Muscle of leg (tissue), 11 donors: Measurements from ENCODE around the gene TNRC6A. TPM values are rescaled to one million over a fixed set of nuclear protein-coding genes. Genes with fewer than 3 reads are reported as not detected.
"Not testable (repeated sequence)": the region's sequence is repeated elsewhere in the genome, so short reads cannot be mapped to it uniquely, and the experiment has no call there.

Experiments
- DNase-seq: peaks from one replicate; pipeline ENCODE4 v3.0.0; 2013
- H3K27ac ChIP-seq: one replicate; pipeline ENCODE4 v1.5.1; 2013; ENCODE audit warnings: mild to moderate bottlenecking, low read length, control low read depth
- H3K27me3 ChIP-seq: one replicate; pipeline ENCODE4 v1.6.1; 2013; ENCODE audit warnings: low read length; ENCODE audit not compliant: control insufficient read depth, insufficient read depth
- H3K36me3 ChIP-seq: one replicate; pipeline ENCODE4 v1.6.1; 2013; ENCODE audit warnings: low read length; ENCODE audit not compliant: control insufficient read depth, insufficient read depth
- H3K4me1 ChIP-seq: one replicate; pipeline ENCODE4 v1.6.1; 2013; ENCODE audit warnings: low read length; ENCODE audit not compliant: control insufficient read depth, insufficient read depth
- H3K4me3 ChIP-seq: one replicate; pipeline ENCODE4 v1.5.1; 2013; ENCODE audit warnings: low read length, control low read depth
- H3K9me3 ChIP-seq: replicated peaks from 2 replicates; pipeline ENCODE4 v1.6.1; 2013; ENCODE audit warnings: low read depth, low read length; ENCODE audit not compliant: control insufficient read depth
- WGBS: methylation state at CpG from one replicate; pipeline ENCODE4 v1.1.5; 2013; ENCODE audit warnings: missing lambda C conversion rate; ENCODE audit not compliant: insufficient coverage; 5-methylcytosine and 5-hydroxymethylcytosine counted together
- polyA plus RNA-seq, 8 donors: library from polyadenylated mRNA; unstranded; fragments of 120-200 nt; gene quantifications; one replicate each; pipeline versions ENCODE4 v1.2.1 to v1.2.3, GENCODE V29; 2013; ENCODE audit warnings: inconsistent platforms in 1 of 8, low replicate concordance in 1 of 8; ENCODE audit not compliant: insufficient read length in 8 of 8, insufficient read depth in 1 of 8
- total RNA-seq: library from RNA; stranded (reverse); fragments of 120-200 nt; gene quantifications from one replicate; pipeline ENCODE4 v1.2.4, GENCODE V29; 2013

Gene TNRC6A
- total and polyA plus RNA-seq, 9 donors, result 23.6 to 34.7 (median 28.4) TPM

DNA sequence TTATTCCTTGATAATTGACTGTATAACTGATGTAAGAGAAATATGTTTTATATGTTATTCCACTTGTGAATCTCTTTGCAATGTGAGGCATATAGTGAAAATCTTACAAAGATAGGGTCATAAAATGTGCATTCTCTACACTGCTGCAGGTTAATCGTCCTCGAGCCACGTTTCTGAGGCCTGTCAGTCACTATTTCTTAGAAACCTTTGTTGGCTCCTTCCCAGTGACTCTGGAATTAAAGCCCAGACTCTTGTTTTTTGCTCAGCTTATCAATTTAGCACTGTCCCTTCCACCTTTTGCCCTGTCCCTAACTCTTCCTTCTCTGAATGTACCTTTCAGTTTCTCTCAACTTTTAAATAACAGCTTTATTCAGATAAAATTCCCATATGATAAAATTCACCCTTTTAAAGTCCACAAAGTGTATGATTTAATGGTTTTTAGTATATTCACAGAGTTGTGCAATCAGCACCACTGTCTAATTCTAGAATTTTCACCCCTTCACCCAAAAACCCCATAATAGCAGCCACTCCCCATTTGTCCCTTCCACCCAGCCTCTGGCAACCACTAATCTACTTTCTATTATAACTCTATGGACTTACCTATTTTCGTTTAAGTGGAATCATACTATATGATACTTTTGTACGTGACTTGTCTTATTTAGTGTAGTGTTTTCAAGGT, 8.6 kb downstream of the TNRC6A start:
- Histone ChIP-seq H3K27ac (no peak overlapping the region), H3K4me3 (no peak overlapping the region)
- WGBS, result 71% methylated on average over 3 of the region's 5 CpGs

DNA sequence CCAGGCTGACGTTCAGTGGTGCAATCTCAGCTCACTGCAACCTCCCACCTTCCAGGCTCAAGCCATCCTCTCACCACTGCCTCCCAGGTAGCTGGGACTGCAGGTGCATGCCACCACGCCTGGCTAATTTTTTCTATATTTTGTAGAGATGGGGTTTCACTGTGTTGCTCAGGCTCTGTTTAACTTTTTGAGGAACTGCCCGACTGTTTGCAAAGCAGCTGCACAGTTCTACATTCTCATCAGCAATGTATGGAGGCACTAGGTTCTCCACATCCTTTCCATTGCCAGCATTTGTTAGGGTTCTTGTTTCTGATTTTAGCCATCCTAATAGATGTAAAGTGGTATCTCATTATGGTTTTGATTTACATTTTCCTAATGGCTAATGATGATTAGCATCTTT, 9.4 kb downstream of the TNRC6A start:
- no peak overlapping the region for H3K27ac ChIP-seq

More for the DNA sequence above, 8.6 kb downstream of the TNRC6A start:
- Histone ChIP-seq H3K4me1 (peaks cover 2% of the 10 kb centered on the region), H3K9me3 (no peaks in the 10 kb centered on the region), H3K27me3 (no peaks in the 10 kb centered on the region), H3K36me3 (peaks cover 14% of the 10 kb centered on the region)
- DNase-seq, result no peak

DNA sequence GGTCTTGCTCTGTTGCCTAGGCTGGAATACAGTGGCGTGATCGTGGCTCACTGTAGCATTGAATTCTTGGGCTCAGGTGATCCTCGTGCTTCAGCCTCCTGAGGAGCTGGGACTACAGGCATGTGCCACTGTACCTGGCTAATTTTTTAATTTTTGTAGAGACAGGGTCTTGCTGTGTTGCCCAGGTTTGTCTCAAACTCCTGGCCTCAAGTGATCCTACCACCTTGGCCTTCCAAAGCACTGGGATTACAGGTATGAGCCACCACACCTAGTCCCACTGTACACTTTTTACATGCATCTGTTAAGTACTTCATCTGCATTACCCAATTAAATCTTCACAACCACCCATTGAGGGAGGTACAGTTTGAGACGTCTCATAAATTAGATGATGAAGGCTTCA, 12.4 kb downstream of the TNRC6A start:
- no CpG with 5 or more reads among the region's 4 CpGs for whole genome bisulfite sequencing
- no peaks in the 10 kb centered on the region for H3K27me3 ChIP-seq
- peaks cover 8% of the 10 kb centered on the region for H3K36me3 ChIP-seq
- H3K27ac ChIP-seq, result no peak overlapping the region
- H3K4me3 ChIP-seq, result no peak overlapping the region
- H3K4me1 ChIP-seq, result peaks cover 1% of the 10 kb centered on the region
- no peaks in the 10 kb centered on the region for H3K9me3 ChIP-seq
- DNase-seq, result no peak

More for the DNA sequence above, 9.4 kb downstream of the TNRC6A start:
- H3K4me3 ChIP-seq, result no peak overlapping the region
- H3K27me3 ChIP-seq, result no peaks in the 10 kb centered on the region
- peaks cover 2% of the 10 kb centered on the region for H3K4me1 ChIP-seq
- 40% methylated on average over 1 of the region's 3 CpGs for WGBS
- DNase-seq, result no peak
- H3K9me3 ChIP-seq, result no peaks in the 10 kb centered on the region
- peaks cover 7% of the 10 kb centered on the region for H3K36me3 ChIP-seq

DNA sequence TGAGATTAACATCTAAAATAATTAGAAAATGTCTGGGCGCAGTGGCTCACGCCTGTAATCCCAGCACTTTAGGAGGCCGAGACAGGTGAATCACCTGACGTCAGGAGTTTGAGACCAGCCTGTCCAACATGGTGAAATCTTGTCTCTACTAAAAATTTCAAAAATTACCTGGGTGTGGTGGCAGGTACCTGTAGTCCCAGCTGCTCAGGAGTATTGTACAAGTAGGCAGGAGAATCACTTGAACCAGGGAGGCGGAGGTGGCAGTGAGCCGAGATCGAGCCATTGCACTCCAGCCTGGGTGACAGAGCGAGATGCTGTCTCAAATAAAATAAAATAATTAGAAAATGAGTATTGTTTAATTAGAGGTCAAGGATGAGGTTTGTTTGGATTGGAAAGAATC, 13.2 kb downstream of the TNRC6A start:
- H3K36me3 ChIP-seq, DNase-seq, H3K4me3 ChIP-seq, H3K27me3 ChIP-seq, H3K4me1 ChIP-seq, H3K27ac ChIP-seq, H3K9me3 ChIP-seq: not testable (repeated sequence)
- WGBS, result 97% methylated on average over 4 of the region's 8 CpGs

DNA sequence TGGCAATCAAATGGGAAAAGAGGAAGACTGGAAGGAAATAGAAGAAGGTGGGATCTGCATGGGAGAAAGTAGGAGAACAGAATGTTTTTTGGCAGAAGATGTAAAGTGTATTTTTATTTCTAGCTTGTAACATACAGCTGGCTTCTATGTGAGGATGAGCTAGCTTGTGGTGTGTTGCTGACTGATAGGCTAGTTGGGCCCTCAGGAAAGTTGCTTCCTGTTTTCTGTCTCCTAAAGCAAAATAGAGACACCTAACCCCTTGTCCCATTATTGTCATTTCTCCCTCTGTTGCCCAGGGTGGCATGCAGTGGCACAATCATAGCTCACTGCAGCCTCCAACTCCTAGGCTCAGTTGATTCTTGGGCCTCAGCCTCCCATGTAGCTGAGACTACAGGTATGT, 15.9 kb downstream of the TNRC6A start:
- no peak for DNase-seq
- Histone ChIP-seq H3K9me3 (no peaks in the 10 kb centered on the region), H3K27ac (no peak overlapping the region), H3K4me1 (peaks cover 5% of the 10 kb centered on the region), H3K36me3 (peaks cover 5% of the 10 kb centered on the region), H3K4me3 (no peak overlapping the region), H3K27me3 (no peaks in the 10 kb centered on the region)

DNA sequence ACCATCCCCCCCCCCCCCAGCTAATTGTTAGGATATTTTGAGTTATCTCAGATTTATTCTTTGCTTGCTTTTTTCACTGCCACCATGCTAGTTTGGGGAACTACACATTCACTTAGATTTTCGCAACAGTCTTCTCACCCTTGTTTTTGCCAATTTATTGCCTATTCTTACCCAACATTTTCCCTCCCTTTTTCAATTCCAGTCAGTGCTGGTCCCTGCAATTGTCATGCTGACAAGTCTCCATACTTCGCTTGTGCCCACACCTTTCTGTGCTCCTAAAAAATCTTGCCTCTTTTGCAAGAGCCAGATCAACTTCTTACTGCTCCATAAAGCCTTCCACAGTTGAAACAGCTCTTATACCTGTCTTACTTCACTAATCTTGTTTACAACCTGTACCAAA, 16.3 kb downstream of the TNRC6A start:
- H3K27me3 ChIP-seq, result no peaks in the 10 kb centered on the region
- no peaks in the 10 kb centered on the region for H3K9me3 ChIP-seq
- 100% methylated on average over 2 of the region's 2 CpGs for WGBS
- H3K36me3 ChIP-seq, result peaks cover 5% of the 10 kb centered on the region
- no peak for DNase-seq
- no peak overlapping the region for H3K27ac ChIP-seq
- H3K4me1 ChIP-seq, result peaks cover 5% of the 10 kb centered on the region
- H3K4me3 ChIP-seq, result no peak overlapping the region

DNA sequence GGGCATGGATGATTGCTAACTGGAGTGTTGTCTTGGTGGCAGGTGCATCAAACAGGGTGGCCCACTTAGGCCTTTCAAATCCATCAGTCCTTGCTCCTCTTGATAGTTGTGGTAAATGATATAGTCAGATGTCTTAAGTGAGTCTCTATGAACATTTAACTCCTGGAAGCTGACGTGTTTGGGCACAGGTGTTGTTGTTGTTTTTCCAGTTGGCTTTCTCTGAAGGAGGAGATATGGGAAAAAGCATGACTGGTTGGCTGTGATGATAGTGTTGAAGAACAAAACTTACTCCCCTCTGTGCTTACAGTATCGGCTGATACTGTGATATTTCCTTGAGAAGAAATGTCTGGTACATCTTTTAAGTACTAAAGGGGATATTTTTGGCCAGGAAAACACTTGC, 18.0 kb downstream of the TNRC6A start:
- no peaks in the 10 kb centered on the region for H3K9me3 ChIP-seq
- peaks cover 2% of the 10 kb centered on the region for H3K36me3 ChIP-seq
- no peak overlapping the region for H3K27ac ChIP-seq
- no peak overlapping the region for H3K4me3 ChIP-seq
- H3K27me3 ChIP-seq, result no peaks in the 10 kb centered on the region
- H3K4me1 ChIP-seq, result peaks cover 5% of the 10 kb centered on the region
- WGBS, result no CpG with 5 or more reads among the region's 2 CpGs
- DNase-seq, result no peak

DNA sequence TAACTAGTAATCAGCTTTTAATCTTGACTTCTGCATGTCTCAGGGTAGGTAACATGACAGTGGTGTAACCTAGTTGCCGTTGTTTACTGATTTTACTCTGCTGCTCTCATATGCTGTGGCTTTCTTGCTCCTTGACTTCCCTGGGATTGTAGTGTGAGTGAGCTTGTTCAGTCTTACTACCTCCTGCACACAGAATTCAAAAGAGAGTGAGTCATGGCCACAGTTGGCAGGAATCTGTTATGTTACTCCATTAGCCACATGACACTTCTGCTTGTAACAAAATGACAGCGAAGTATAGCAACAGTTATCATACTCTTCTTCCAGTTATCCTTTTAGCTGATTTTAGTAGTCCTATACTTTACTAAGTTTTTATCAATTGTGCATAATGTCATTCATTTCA, 18.8 kb downstream of the TNRC6A start:
- H3K36me3 ChIP-seq, result peaks cover 2% of the 10 kb centered on the region
- no peaks in the 10 kb centered on the region for H3K27me3 ChIP-seq
- no peak overlapping the region for H3K27ac ChIP-seq
- peak; percentile 36 for DNase-seq
- 80% methylated on average over 1 of the region's 2 CpGs for whole genome bisulfite sequencing
- peaks cover 5% of the 10 kb centered on the region for H3K4me1 ChIP-seq
- H3K9me3 ChIP-seq, result no peaks in the 10 kb centered on the region
- no peak overlapping the region for H3K4me3 ChIP-seq

DNA sequence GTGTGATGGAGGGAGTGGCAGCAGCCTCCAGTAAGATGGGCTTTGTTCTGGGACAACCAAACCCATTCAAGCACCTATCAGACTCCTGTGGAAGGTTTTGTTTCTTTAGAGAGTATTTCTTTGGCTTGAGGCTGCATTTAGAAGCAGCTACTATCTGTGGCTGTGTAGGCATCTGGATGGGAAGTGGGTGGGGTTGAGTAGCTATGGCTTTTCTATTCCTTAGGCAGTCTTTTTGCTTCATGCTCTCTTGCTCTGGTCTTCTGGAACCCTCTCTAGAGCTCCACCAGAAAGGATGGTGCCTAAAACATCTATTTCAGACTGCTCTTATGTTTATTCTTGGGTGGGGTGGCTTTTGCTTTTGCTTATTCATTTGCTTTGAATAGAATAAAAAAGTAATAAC, 19.9 kb downstream of the TNRC6A start:
- DNase-seq, result no peak
- no peaks in the 10 kb centered on the region for H3K27me3 ChIP-seq
- peaks cover 5% of the 10 kb centered on the region for H3K4me1 ChIP-seq
- H3K4me3 ChIP-seq, result no peak overlapping the region
- H3K9me3 ChIP-seq, result no peaks in the 10 kb centered on the region
- H3K36me3 ChIP-seq, result peaks cover 2% of the 10 kb centered on the region
- no peak overlapping the region for H3K27ac ChIP-seq

DNA sequence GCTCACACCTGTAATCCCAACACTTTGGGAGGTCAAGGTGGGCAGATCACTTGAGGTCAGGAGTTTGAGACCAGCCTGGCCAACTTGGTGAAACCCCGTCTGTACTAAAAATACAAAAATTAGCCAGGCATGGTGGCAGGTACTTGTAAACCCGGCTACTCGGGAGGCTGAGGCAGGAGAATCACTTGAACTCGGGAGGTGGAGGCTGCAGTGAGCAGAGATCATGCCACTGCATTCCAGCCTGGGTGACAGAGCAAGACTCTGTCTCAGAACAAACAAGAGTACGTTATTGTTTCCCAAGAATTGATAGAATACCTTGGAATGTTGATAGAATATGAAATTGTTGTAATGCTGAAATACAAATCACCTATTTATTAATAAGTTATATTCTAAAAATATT, 20.4 kb downstream of the TNRC6A start:
- DNase-seq, H3K9me3 ChIP-seq, H3K27me3 ChIP-seq, H3K27ac ChIP-seq, H3K36me3 ChIP-seq, H3K4me1 ChIP-seq, H3K4me3 ChIP-seq: not testable (repeated sequence)
- 95% methylated on average over 4 of the region's 5 CpGs for WGBS

DNA sequence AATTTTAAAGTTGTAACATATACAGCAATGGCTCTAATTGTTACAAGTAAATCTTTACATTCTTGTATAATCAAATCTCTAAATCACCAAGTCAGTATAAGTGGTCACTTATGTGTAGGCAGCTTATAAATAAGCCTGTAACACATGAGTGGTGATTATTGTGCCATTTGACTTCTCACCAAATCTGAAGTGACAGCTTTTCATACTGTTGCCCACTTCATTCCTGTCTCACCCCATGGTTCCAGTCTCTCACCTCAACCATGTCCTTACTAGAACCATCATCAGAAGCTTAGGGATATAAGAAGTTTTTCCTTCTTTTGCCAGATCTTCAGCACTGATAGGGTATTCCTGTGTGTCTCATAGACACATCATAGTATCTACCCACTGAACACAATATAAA, 23.5 kb downstream of the TNRC6A start:
- Histone ChIP-seq H3K4me1 (peaks cover 2% of the 10 kb centered on the region), H3K9me3 (no peaks in the 10 kb centered on the region), H3K27me3 (no peaks in the 10 kb centered on the region), H3K36me3 (no peaks in the 10 kb centered on the region), H3K27ac (no peak overlapping the region), H3K4me3 (no peak overlapping the region)
- DNase-seq, result no peak
